Left ventricle myocardium inferior (tissue), 1 donor: ENCODE measurements around the gene ARHGAP20. TPM values are rescaled to one million over a fixed set of nuclear protein-coding genes. Genes with fewer than 3 reads are reported as not detected.
A peak's percentile ranks its signal among the peaks of the same experiment; 100 is the strongest.

Source experiments
- DNase-seq: peaks from one replicate; pipeline ENCODE4 v3.0.0-alpha.2; 2020
- H3K27ac ChIP-seq: fragments of 200-600 bp; replicated peaks from 2 replicates; pipeline ENCODE4 v1.8.0; 2021
- H3K27me3 ChIP-seq: fragments of 200-600 bp; 2 replicates; pipeline ENCODE4 v1.8.0; 2021; ENCODE audit warnings: low read depth
- H3K36me3 ChIP-seq: fragments of 200-600 bp; 2 replicates; pipeline ENCODE4 v1.8.0; 2021
- H3K4me1 ChIP-seq: fragments of 200-600 bp; 2 replicates; pipeline ENCODE4 v1.8.0; 2021
- H3K4me3 ChIP-seq: fragments of 200-600 bp; 2 replicates; pipeline ENCODE4 v1.8.0; 2021; ENCODE audit warnings: mild to moderate bottlenecking, moderate library complexity
- H3K9me3 ChIP-seq: fragments of 200-600 bp; replicated peaks from 2 replicates; pipeline ENCODE4 v1.8.0; 2021
- intact Hi-C: fragments of 100-400 bp; cut with micrococcal nuclease; formaldehyde crosslinking; loops from one replicate; pipeline ENCODE4 v1.11.0; 2022
- total RNA-seq: library from RNA; stranded (reverse); fragmentation: NEBNext Ultra II Directional; extraction: Animal tissue kit (Norgen Biotek cat#: 25700); gene quantifications from one replicate; pipeline ENCODE4 v1.2.1, GENCODE V29; 2021
- TF ChIP-seq, protein P1 (sequence below): fragments of 200-600 bp; IDR thresholded peaks from 2 replicates; pipeline ENCODE4 v1.8.0; 2021; ENCODE audit warnings: antibody characterized with exemption, mild to moderate bottlenecking, borderline replicate concordance
- donor health status: DM: no; HTN: yes; CAD: no; lungs with severe emphysema.

Gene ARHGAP20
- total RNA-seq, 1 donor from 2014 or later = 0.16 TPM

DNA sequence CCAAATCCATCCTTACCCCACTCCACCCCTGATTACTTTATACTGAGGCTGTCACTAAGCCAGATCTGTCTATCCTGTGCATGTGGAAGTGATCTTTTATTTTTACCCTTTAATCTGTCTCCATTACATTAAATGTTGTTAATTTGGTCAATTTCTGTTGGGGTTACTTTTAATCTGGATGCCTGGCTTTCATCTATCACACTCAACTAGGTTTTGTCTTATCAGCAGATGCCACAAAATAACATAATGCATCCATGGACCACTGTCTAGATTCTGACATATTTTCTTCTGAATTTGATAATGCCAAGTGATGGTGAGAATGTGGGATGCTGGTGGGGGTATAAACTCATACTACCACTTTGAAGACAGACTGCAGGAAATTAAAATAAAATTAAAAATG lies 174.1 kb downstream of the ARHGAP20 start:
- no peak for DNase-seq
- H3K4me1 ChIP-seq = no peaks in the 10 kb centered on the region
- intact Hi-C loops = no loop called here
- no peaks in the 10 kb centered on the region for H3K27me3 ChIP-seq
- no peak overlapping the region for H3K27ac ChIP-seq
- no peak overlapping the region for H3K4me3 ChIP-seq
- peaks cover 4% of the 10 kb centered on the region for H3K9me3 ChIP-seq
- H3K36me3 ChIP-seq = no peaks in the 10 kb centered on the region
- TF ChIP-seq, protein P1, sequence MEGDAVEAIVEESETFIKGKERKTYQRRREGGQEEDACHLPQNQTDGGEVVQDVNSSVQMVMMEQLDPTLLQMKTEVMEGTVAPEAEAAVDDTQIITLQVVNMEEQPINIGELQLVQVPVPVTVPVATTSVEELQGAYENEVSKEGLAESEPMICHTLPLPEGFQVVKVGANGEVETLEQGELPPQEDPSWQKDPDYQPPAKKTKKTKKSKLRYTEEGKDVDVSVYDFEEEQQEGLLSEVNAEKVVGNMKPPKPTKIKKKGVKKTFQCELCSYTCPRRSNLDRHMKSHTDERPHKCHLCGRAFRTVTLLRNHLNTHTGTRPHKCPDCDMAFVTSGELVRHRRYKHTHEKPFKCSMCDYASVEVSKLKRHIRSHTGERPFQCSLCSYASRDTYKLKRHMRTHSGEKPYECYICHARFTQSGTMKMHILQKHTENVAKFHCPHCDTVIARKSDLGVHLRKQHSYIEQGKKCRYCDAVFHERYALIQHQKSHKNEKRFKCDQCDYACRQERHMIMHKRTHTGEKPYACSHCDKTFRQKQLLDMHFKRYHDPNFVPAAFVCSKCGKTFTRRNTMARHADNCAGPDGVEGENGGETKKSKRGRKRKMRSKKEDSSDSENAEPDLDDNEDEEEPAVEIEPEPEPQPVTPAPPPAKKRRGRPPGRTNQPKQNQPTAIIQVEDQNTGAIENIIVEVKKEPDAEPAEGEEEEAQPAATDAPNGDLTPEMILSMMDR = no peak

DNA sequence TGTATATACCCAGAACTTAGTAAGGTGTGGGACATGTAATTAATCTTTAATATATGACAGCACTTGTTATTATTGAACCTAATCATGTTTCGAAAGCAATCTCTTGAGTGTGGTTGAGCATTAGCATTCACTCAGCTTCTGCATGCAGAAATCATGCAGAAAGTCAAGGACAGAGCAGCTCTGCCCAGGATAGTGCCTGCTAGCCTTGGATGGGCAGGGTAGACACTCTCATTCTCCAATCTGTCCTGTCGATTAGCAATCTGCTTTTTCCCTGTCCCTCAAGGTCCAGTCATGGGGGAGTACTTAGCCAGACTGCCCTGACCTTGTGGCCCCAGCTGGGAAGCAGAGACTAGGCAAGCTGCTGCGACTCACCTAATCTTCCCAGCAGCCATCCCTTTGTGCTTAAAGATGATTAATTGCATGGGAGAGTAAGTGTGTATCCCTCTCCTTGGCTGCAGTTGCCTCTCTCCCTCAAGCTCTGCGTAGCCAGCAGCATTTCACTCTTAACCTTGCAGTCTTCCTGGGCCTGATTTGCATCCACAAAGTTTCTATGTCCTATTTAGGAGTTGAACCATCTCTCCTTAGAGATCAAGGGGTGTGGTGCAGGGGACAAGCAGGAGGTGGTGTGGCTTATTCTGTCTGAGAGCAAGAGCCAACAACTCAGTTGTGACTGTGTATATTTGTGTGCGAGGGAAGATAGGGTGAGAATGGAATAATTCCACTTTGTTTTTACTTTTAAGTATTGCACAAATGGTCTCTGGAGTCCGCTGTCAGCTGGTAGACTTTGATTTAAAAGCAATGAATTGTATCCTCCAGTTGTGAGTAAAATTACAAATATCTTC lies 181.1 kb downstream of the ARHGAP20 start:
- Histone ChIP-seq H3K36me3 (no peaks in the 10 kb centered on the region), H3K27ac (no peak overlapping the region), H3K9me3 (peaks cover 28% of the 10 kb centered on the region), H3K4me3 (no peak overlapping the region), H3K27me3 (no peaks in the 10 kb centered on the region), H3K4me1 (no peaks in the 10 kb centered on the region)
- DNase-seq = no peak
- TF ChIP-seq, protein P1 = no peak
- intact Hi-C loops = no loop called here

DNA sequence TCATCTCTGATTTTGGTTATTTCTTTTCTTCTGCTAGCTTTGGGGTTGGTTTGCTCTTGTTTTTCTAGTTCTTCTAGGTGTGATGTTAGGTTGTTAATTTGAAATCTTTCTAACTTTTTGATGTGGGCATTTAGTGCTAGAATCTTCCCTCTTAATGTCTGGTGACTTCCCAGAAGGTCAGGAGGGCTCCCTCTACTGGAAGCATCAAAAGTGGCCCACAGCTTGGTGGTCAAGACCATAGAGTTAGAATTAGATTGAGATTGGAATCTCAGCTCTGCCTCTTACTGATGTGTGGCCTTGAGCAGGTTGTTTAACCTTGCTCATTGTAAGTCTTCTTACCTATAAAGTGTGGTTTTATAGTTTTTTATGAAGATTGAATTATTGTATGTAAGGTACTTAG lies 183.2 kb downstream of the ARHGAP20 start:
- TF ChIP-seq, protein P1 = peak; percentile 7
- Histone ChIP-seq H3K36me3 (no peaks in the 10 kb centered on the region), H3K4me1 (no peaks in the 10 kb centered on the region), H3K4me3 (no peak overlapping the region), H3K27ac (no peak overlapping the region), H3K9me3 (peaks cover 25% of the 10 kb centered on the region), H3K27me3 (no peaks in the 10 kb centered on the region)
- DNase-seq = no peak
- intact Hi-C loops = no loop called here

DNA sequence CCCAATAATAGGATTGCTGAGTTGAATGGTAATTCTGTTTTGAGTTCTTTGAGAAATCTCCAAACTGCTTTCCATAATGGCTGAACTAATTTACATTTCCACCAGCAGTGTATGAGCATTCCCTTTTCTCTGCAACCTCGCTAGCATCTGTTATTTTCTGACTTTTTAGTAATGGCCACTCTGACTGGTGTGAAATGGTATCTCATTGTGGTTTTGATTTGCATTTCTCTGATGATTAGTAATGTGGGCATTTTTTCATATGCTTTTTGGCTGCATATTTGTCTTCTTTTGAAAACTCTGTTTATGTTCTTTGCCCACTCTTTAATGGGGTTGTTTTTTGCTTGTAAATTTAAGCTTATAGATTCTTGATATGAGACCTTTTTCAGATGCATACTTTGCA lies 185.1 kb downstream of the ARHGAP20 start:
- no peak overlapping the region for H3K4me3 ChIP-seq
- TF ChIP-seq, protein P1 = no peak
- H3K27ac ChIP-seq = no peak overlapping the region
- H3K4me1 ChIP-seq = no peaks in the 10 kb centered on the region
- DNase-seq = no peak
- peaks cover 25% of the 10 kb centered on the region for H3K9me3 ChIP-seq
- no peaks in the 10 kb centered on the region for H3K36me3 ChIP-seq
- intact Hi-C loops = no loop called here
- no peaks in the 10 kb centered on the region for H3K27me3 ChIP-seq
